Measurements from ENCODE around the gene RBM7.

The RBM7 gene

GRCh38 chr11:114449845-114450244 is 49.4 kb downstream of the RBM7 start:
- no peak for DNase-seq

- no peak for DNase-seq
Measured at GRCh38 chr11:114452399-114452798, 51.9 kb downstream of the RBM7 start.

All from NCI-H524 (cell line).